Measurements from ENCODE around the gene IDH3A.

Gene IDH3A

GRCh38 chr15:78204351-78205309, 55.5 kb downstream of the IDH3A start:
- DNase-seq, result no peak

DNA sequence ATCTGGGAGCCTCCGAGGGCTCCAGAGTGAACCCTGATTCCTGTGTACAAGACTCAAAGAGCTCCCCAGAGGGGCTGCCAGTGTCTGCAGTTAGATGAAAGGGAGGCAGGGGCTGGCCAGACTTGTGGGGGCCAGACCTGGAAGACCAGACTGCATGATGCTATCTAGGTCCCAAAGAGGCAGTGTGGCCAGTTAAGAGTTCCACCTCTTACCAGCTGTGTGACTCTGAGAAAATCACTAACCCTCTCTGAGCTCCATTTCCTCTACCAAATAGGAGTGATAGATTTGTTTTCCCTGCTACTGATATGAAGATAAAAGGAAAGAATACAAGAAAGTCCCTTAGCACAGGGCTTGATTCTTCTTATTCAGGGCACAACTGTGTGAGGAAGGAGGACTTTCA, 56.2 kb downstream of the IDH3A start:
- no peak for DNase-seq

GRCh38 chr15:78205856-78206255, 56.7 kb downstream of the IDH3A start:
- no peak for DNase-seq

DNA sequence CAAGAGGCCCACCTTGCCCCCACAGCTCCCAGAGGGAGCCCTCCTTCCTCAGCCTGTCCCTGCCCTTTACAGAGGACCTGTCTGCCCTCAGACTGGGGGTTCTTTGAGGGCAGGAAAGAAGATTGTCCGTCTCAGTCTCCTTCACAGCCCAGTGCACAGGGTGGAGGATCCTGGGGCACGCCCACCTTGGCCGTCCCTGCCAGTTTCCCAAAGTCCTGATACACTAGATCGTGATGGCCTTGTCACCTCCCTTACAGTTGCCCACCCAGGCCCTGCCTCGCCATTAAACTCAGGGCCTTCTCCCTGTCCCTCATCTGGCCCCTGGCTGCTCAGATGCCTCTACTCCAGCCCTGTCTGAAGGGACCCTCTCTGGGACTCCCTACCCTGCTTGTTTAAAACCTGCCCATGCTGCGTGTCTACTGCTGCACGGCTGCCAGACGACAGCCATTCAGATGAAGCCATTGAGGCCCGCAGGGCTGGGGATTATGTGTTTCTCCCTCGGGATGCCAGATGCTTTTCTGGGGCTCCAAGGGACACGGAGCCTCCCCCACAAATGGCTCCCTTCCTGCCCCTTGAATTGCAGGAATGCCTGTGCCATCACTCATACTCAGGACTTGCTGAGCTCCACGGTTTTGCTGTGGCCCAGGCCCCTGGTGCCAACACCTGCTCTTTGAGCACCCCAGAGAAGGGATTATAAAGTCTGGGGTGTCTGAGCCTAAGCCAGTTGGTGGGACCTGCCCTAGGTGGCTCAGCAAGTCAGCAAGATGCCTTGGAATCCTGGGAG, 57.4 kb downstream of the IDH3A start:
- DNase-seq, result no peak

GRCh38 chr15:78207110-78207458, 57.9 kb downstream of the IDH3A start:
- no peak for DNase-seq

DNA sequence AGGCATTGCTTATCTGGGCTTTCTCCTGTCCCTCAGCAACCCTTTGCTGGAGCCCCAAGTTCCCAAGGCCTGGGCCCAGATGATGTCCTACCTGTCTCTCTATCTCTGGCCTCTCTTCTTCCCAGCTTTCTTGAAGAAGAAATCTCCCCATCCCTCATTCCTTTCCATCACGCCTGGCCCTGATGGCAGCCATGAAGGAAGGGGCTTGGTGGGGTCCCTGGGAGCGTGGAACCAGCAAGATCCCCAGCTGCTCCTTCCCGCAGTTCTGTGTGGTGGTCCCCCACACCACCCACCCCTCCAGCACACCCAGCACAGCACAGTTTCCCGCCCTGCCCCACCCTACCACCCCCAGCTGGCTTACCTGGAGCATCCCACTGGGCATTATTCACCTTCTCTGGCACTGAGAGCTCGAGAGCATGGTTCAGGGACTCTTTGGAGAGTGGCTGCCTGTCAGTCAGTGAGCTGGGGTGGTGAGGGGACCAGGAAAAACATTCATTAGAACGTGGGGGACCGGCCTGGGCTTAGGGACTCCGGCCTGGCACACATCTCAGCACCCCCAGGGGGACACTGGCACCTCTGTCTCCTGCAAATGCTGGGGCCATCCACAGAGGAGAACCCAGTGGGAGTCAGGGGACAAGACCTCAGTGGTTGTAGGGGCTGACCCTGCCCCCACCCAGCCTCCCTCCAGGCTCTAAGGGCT, 58.6 kb downstream of the IDH3A start:
- DNase-seq, result no peak

- DNase-seq, result no peak
Measured at GRCh38 chr15:78208341-78208844, 59.2 kb downstream of the IDH3A start.

GRCh38 chr15:78208887-78209645, 59.9 kb downstream of the IDH3A start:
- DNase-seq, result no peak

DNA sequence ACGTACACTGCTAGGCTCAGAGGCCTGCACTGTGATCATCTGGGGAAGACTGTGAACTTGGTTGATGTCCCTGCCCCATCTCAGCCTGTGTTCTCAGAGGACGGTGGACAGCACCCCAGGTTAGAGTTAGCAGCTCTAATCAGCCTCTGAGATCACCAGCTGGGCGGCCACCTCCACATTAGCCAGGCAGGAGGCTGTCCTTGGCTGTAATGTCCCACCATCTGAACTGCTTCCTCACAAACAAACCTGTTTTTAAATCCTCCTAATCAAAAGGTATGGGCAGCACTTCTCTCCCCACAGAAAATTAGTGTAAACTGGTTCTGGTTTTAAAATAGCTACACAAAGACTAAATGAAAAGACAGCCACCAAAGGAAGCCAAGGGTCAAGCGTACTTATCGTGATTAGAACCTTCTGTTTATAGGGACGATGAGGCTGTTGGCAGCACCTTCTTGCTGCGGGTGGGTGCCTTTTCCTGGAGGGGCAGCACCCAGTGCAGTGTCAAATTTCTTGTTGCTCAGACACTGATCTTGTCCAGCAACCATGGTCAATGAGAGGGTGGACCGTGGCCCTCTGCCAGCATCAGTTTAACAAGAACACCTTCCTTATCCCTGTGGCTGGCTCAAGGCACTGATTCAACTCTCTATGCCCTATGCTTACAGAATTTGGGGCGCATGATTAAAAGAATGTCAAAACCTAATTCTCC, 60.6 kb downstream of the IDH3A start:
- no peak for DNase-seq

- no peak for DNase-seq
Measured at GRCh38 chr15:78210349-78210717, 61.2 kb downstream of the IDH3A start.

DNA sequence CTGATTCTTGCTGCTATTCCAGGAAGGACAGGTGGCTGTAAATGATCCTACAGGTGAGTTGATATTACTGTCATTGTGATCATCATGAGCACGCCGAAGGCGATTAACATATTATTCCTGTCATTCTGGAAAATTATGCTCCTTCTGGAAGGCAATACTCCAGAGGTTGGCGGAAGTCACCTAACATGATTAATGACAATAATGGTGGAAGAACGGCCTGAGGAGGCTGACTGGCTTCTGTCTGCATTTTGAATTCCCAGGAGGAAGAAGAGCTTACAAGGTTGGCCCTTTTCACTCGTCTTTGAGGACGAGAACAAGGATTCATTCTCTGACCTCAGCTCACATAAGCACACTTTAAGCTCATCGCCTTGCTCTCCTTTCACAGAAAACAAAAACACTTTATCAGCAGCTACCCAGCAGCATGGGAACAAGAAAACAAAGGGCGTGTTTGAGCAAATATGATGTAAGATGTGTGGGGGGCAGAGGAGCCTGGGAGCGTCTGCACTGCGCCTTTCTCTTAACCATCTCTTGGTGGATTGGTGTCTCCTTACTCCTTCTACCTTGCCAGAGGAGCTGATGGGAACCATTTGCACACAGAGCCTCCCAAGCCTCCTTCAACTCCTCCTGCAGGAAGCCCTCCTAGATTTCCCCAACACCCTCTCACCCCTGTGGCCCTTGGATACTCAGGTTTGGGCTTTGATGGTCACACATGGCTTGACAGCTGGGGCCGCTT, 62.2 kb downstream of the IDH3A start:
- no peak for DNase-seq

DNA sequence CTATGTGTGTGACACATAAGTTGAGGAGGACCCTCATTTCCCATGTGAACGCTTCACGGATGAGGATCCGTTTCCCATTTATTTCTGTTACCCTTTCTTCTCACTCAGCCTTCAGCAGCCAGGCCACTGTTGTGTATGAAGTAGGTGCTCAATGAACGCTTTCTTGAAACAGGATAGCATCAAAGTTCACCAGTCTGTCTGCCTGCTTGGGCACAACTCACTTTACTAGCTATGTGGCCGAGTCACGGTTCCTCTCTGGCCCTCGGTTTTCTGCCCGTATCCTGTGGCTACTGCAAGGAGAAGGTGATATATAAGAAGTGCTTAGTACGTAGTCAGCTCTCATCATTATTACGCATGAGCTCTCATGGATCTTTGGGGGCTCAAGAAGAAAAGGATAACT, 62.8 kb downstream of the IDH3A start:
- no peak for DNase-seq

DNA sequence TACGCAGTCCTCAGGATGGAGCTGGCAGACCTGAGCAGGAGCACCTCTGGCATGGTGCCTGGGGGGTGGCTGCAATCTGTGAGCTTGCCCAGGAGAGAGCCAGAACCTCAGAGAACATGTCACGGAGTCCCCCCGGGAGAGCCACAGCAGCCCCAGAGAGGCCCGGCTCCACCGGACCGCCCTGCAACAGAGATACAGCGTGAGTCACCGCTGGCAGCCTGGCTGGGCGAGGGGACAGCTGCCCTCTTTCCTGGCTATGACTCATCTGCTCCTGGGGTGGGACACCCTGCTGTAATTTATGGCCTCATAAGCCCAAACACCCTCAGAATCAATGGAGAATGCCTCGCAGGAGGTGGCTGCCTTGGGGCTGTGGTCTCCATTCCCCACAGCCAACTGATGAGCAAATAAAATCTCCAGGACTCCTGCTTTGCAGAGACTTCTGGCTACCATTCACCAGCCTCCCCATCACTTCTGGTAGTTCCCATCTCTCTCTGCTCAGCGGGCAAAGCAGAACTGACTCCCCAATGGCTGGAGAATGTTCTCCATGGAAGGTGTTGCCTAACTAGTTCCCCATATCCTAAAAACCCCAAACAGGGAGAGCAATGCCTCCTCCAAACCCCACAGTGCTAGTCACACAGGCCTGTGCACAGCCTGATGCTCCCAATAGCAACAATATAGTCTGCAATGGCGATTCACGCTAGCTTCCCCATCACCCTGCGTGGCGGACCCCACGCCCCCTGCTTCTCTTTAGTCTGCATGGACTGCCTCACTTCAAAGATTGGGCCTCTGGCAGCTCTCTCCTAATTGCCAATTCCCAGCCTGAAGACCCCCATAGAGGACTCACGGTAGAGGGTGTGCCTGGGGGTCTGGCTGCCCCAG, 63.6 kb downstream of the IDH3A start:
- DNase-seq, result no peak

GRCh38 chr15:78213425-78213750, 64.2 kb downstream of the IDH3A start:
- DNase-seq, result no peak

- DNase-seq, result no peak
Measured at GRCh38 chr15:78213956-78214355, 64.8 kb downstream of the IDH3A start.

DNA sequence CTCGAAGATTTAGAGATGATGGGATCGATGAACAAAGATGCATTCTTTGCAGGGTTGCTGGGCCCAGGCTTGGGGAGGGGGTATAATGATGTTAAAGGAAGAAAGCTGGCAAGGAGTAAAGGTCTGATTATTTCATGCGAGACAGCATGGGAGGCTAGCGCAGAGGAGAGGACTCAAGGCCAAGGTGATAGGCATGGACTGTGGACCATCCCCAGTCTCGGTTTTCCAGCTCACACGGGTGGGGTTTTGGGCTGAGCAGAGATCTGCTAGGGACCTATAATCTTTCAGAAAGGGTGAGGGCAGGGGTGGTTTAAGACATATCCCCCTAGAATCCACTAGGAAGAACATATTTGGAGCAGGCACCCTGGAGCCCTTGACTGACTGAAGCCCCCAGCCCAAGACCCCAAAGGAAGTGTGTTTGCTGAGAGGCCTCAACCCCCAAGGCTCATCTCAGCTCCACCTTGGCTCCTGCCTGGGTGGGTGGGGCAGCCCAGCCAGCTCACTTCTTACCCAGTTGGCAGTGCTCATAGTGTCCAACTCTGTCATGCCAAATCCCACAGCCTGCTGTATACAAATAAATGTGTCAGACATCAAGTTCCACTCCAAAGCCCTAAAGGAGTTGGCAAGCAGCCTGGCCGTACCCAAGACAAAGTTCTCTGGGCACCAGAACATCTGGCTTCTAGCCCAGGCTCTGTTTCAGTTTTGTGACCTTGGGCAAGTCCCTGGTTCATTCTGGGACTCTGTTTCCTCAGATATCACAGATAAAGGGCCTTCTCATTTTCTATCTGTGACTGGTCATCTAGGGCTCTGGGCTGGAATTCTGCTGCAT, 67.3 kb downstream of the IDH3A start:
- no peak for DNase-seq

GRCh38 chr15:78220713-78221112, 71.6 kb downstream of the IDH3A start:
- DNase-seq, result no peak

Measured in GF-D8 (cell line).